ENCODE results near the gene CDON.

DNA sequence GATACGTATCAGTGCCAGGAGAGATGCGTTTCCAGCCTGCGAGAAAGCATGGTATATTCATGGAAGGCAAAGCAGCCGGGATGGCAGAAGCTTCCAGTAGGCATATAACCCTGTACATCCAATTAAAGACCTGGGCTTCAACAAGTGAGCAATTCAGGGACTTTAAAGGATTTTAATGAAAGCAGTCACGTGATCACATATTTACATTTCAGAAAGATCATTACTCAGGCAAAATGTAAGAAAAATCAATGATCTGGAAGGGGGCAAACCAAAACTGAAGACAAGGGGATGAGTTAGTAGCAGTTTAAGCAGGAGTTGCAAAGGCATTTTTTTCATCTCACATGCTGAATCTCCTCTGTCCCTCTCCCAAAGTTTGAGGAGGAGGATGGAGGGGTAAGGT is 7.8 kb downstream of the CDON start:
- TF ChIP-seq POLR2A (IDR thresholded peaks at IDR 0.05; ENCODE audit: low read depth, low read length) = no peak
- TF ChIP-seq POLR2AphosphoS5 (IDR thresholded peaks at IDR 0.05; ENCODE audit: low read depth, low read length) = no peak
- TF ChIP-seq TAF1 (IDR thresholded peaks at IDR 0.05; ENCODE audit: low read depth, low read length) = no peak
- no peak for TF ChIP-seq SPI1 (IDR thresholded peaks at IDR 0.05; ENCODE audit: low read depth, low read length)
- TF ChIP-seq POU2F2 (IDR thresholded peaks at IDR 0.05; ENCODE audit: low read depth, low read length) = no peak

All from GM12891 (cell line).